ENCODE results near the gene KIF27.
A peak's percentile ranks its signal among the peaks of the same experiment; 100 is the strongest.
"Not testable (repeated sequence)": the region's sequence is repeated elsewhere in the genome, so short reads cannot be mapped to it uniquely, and the experiment has no call there.

The KIF27 gene

GRCh38 chr9:83824986-83825623 lies 96.1 kb downstream of the KIF27 start:
- H3K4me3 ChIP-seq (ENCODE audit: control insufficient read depth, low read depth, low read length); DNase-seq (ENCODE audit: low read depth): not testable (repeated sequence)

GRCh38 chr9:83817356-83818278 lies 103.6 kb downstream of the KIF27 start, which contains the start of gene GKAP1:
Gene GKAP1 (minus strand): TSS chr9:83817769. CDS start chr9:83806517, 11,252 bp downstream.
- DNase-seq (ENCODE audit: low read depth) = not testable (repeated sequence)
- TF ChIP-seq CTCF (IDR thresholded peaks at IDR 0.05; ENCODE audit: control insufficient read depth, insufficient read depth, low read depth, low read length, missing control alignments) = peak; percentile 15
- peak within 1 kb of the TSS; percentile 50 for H3K4me3 ChIP-seq (ENCODE audit: control insufficient read depth, low read depth, low read length)

GRCh38 chr9:83817011-83817355 lies 104.2 kb downstream of the KIF27 start:
- DNase-seq (ENCODE audit: low read depth) = not testable (repeated sequence)
- H3K4me3 ChIP-seq (ENCODE audit: control insufficient read depth, low read depth, low read length) = peak overlapping the region; percentile 50

- not testable (repeated sequence) for H3K4me3 ChIP-seq (ENCODE audit: control insufficient read depth, low read depth, low read length); DNase-seq (ENCODE audit: low read depth)
Observed at GRCh38 chr9:83815120-83815519, 106.1 kb downstream of the KIF27 start.

GRCh38 chr9:83809213-83809612 lies 112.0 kb downstream of the KIF27 start:
- not testable (repeated sequence) for H3K4me3 ChIP-seq (ENCODE audit: control insufficient read depth, low read depth, low read length); DNase-seq (ENCODE audit: low read depth)

- DNase-seq (ENCODE audit: low read depth); H3K4me3 ChIP-seq (ENCODE audit: control insufficient read depth, low read depth, low read length): not testable (repeated sequence)
Observed at GRCh38 chr9:83804454-83804853, 116.8 kb downstream of the KIF27 start.

- not testable (repeated sequence) for H3K4me3 ChIP-seq (ENCODE audit: control insufficient read depth, low read depth, low read length); DNase-seq (ENCODE audit: low read depth)
Observed at GRCh38 chr9:83803941-83804340, 117.3 kb downstream of the KIF27 start.

GRCh38 chr9:83800236-83801033 lies 120.8 kb downstream of the KIF27 start:
- no peak overlapping the region for H3K4me3 ChIP-seq (ENCODE audit: control insufficient read depth, low read depth, low read length)
- no peak for DNase-seq (ENCODE audit: low read depth)
- TF ChIP-seq CTCF (IDR thresholded peaks at IDR 0.05; ENCODE audit: control insufficient read depth, insufficient read depth, low read depth, low read length, missing control alignments) = no peak

- no peak overlapping the region for H3K4me3 ChIP-seq (ENCODE audit: control insufficient read depth, low read depth, low read length)
- DNase-seq (ENCODE audit: low read depth) = no peak
- TF ChIP-seq CTCF (IDR thresholded peaks at IDR 0.05; ENCODE audit: control insufficient read depth, insufficient read depth, low read depth, low read length, missing control alignments) = no peak
Observed at GRCh38 chr9:83794051-83794450, 127.2 kb downstream of the KIF27 start.

All from AG09309 (cell line).